ENCODE measurements around the gene GPR18. TPM values are rescaled to one million over a fixed set of nuclear protein-coding genes. Genes with fewer than 3 reads are reported as not detected.

Gene GPR18
- total and polyA plus RNA-seq, 2 donors (not counting 1 experiment from before 2014, with no cell fraction given), result not detected

GRCh38 chr13:99278200-99278599 is 20.0 kb upstream of the GPR18 start:
- H3K36me3 ChIP-seq (ENCODE audit: control insufficient read depth, insufficient read depth, low read length), result no peaks in the 10 kb centered on the region
- no peak for DNase-seq (ENCODE audit: low read depth in 2 of 2)

GRCh38 chr13:99277629-99278028 is 19.4 kb upstream of the GPR18 start:
- H3K4me3 ChIP-seq (replicated peaks in 1 of 4; ENCODE audit: control extremely low read depth in 1 of 4, insufficient read depth in 1 of 4, low read depth in 3 of 4, low read length in 4 of 4), result no peak overlapping the region
- peaks cover 2% of the 10 kb centered on the region for H4K20me1 ChIP-seq (ENCODE audit: control insufficient read depth, extremely low read depth, insufficient read depth, low read length)
- DNase-seq (ENCODE audit: low read depth in 2 of 2), result no peak
- no peaks in the 10 kb centered on the region for H3K27me3 ChIP-seq (ENCODE audit: control insufficient read depth, insufficient read depth, low read length)
- no peak overlapping the region for H3K4me2 ChIP-seq (ENCODE audit: extremely low read depth, insufficient read depth, low read length)
- no peaks in the 10 kb centered on the region for H3K4me1 ChIP-seq (ENCODE audit: control insufficient read depth, extremely low read depth, insufficient read depth, low read length)
- no peak for TF ChIP-seq EZH2 (IDR thresholded peaks at IDR 0.05; ENCODE audit: low read length, missing control alignments)
- H3K79me2 ChIP-seq (ENCODE audit: control insufficient read depth, insufficient read depth, low read length), result no peaks in the 10 kb centered on the region
- no peak overlapping the region for H3K27ac ChIP-seq (ENCODE audit: insufficient read depth, low read length)
- H3K9me3 ChIP-seq (ENCODE audit: control insufficient read depth, insufficient read depth, low read depth, low read length), result no peaks in the 10 kb centered on the region
- no peak overlapping the region for H3K9ac ChIP-seq (ENCODE audit: insufficient read depth, low read length)
- H2AFZ ChIP-seq (ENCODE audit: low read length), result no peak overlapping the region
- no peaks in the 10 kb centered on the region for H3K36me3 ChIP-seq (ENCODE audit: control insufficient read depth, insufficient read depth, low read length)

More at GRCh38 chr13:99278200-99278599, 20.0 kb upstream of the GPR18 start:
- no peak overlapping the region for H3K4me2 ChIP-seq (ENCODE audit: extremely low read depth, insufficient read depth, low read length)
- no peaks in the 10 kb centered on the region for H3K27me3 ChIP-seq (ENCODE audit: control insufficient read depth, insufficient read depth, low read length)
- H3K4me3 ChIP-seq (replicated peaks in 1 of 4; ENCODE audit: control extremely low read depth in 1 of 4, insufficient read depth in 1 of 4, low read depth in 3 of 4, low read length in 4 of 4), result no peak overlapping the region
- TF ChIP-seq CTCF (conservative IDR thresholded peaks at IDR 0.05 in 1 of 2, IDR thresholded peaks at IDR 0.05 in 1 of 2; ENCODE audit: low read depth in 1 of 2, low read length in 2 of 2) (no peak), EZH2 (IDR thresholded peaks at IDR 0.05; ENCODE audit: low read length, missing control alignments) (no peak)
- no peak overlapping the region for H2AFZ ChIP-seq (ENCODE audit: low read length)
- H3K27ac ChIP-seq (ENCODE audit: insufficient read depth, low read length), result no peak overlapping the region
- H3K9me3 ChIP-seq (ENCODE audit: control insufficient read depth, insufficient read depth, low read depth, low read length), result no peaks in the 10 kb centered on the region
- H3K9ac ChIP-seq (ENCODE audit: insufficient read depth, low read length), result no peak overlapping the region
- peaks cover 2% of the 10 kb centered on the region for H4K20me1 ChIP-seq (ENCODE audit: control insufficient read depth, extremely low read depth, insufficient read depth, low read length)
- no peaks in the 10 kb centered on the region for H3K79me2 ChIP-seq (ENCODE audit: control insufficient read depth, insufficient read depth, low read length)
- H3K4me1 ChIP-seq (ENCODE audit: control insufficient read depth, extremely low read depth, insufficient read depth, low read length), result no peaks in the 10 kb centered on the region

DNA sequence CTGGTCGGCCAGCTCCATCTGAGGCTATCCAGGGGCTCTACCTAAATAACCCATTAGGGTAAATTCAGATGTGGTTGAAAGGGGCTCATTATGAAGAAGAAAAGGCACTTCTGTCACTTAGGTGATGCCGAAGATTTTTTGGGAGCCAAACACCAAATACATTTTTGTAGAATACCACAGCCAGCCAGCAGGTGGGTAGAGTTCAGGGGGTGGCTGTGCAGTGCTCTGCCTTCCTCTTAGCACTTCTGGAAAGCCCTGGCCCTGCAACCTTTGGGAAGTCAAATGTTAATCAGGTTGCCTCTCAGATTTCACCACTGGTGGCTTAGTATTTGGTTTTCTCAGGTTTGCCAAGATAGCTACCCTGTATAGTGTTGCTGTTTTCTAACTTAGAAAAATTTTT is 18.5 kb upstream of the GPR18 start:
- Histone ChIP-seq H4K20me1 (ENCODE audit: control insufficient read depth, extremely low read depth, insufficient read depth, low read length) (peaks cover 2% of the 10 kb centered on the region), H3K79me2 (ENCODE audit: control insufficient read depth, insufficient read depth, low read length) (no peaks in the 10 kb centered on the region), H3K9ac (ENCODE audit: insufficient read depth, low read length) (no peak overlapping the region), H3K27me3 (ENCODE audit: control insufficient read depth, insufficient read depth, low read length) (no peaks in the 10 kb centered on the region), H3K27ac (ENCODE audit: insufficient read depth, low read length) (no peak overlapping the region), H3K9me3 (ENCODE audit: control insufficient read depth, insufficient read depth, low read depth, low read length) (no peaks in the 10 kb centered on the region), H3K4me3 (replicated peaks in 1 of 4; ENCODE audit: control extremely low read depth in 1 of 4, insufficient read depth in 1 of 4, low read depth in 3 of 4, low read length in 4 of 4) (no peak overlapping the region), H3K36me3 (ENCODE audit: control insufficient read depth, insufficient read depth, low read length) (no peaks in the 10 kb centered on the region), H3K4me2 (ENCODE audit: extremely low read depth, insufficient read depth, low read length) (no peak overlapping the region), H2AFZ (ENCODE audit: low read length) (no peak overlapping the region), H3K4me1 (ENCODE audit: control insufficient read depth, extremely low read depth, insufficient read depth, low read length) (no peaks in the 10 kb centered on the region)
- no peak for TF ChIP-seq EZH2 (IDR thresholded peaks at IDR 0.05; ENCODE audit: low read length, missing control alignments)
- no peak for TF ChIP-seq CTCF (conservative IDR thresholded peaks at IDR 0.05 in 1 of 2, IDR thresholded peaks at IDR 0.05 in 1 of 2; ENCODE audit: low read depth in 1 of 2, low read length in 2 of 2)
- DNase-seq (ENCODE audit: low read depth in 2 of 2), result no peak

Data from fibroblast of lung (primary cell).